Activated effector memory CD4-positive, alpha-beta T cell treated with Interleukin-2 at 50 U/mL for 16 hours (primary cell): ENCODE measurements around the gene RSPH9.
"Not testable (repeated sequence)": the region's sequence is repeated elsewhere in the genome, so short reads cannot be mapped to it uniquely, and the experiment has no call there.

ENCODE experiments used
- DNase-seq: peaks from one replicate; pipeline ENCODE4 v3.0.0-alpha.2; 2020

RSPH9 gene

GRCh38 chr6:43629505-43630300, 15.1 kb upstream of the RSPH9 start:
- DNase-seq = peak; percentile 77

- no peak for DNase-seq
These were observed 13.7 kb upstream of the RSPH9 start for GRCh38 chr6:43630980-43631619.

- DNase-seq = not testable (repeated sequence)
These were observed 11.8 kb upstream of the RSPH9 start for GRCh38 chr6:43633002-43633401.

- no peak for DNase-seq
These were observed 10.0 kb upstream of the RSPH9 start for GRCh38 chr6:43634702-43635303.

- peak; percentile 84 for DNase-seq
These were observed 9.2 kb upstream of the RSPH9 start, which contains the start of gene MAD2L1BP for GRCh38 chr6:43635387-43636307. Gene MAD2L1BP, plus strand, starts transcription at chr6:43635840. Its CDS starts 36 bp downstream, at chr6:43635876.

GRCh38 chr6:43636308-43636659, 8.6 kb upstream of the RSPH9 start:
- no peak for DNase-seq

- DNase-seq = no peak
These were observed 4.6 kb upstream of the RSPH9 start for GRCh38 chr6:43639984-43640800.

GRCh38 chr6:43645613-43645964, 753 bp downstream of the RSPH9 start:
- DNase-seq = no peak

GRCh38 chr6:43647613-43648012, 2.8 kb downstream of the RSPH9 start:
- DNase-seq = no peak

- no peak for DNase-seq
These were observed 3.4 kb downstream of the RSPH9 start for GRCh38 chr6:43648248-43648647.

GRCh38 chr6:43652822-43653221, 8.0 kb downstream of the RSPH9 start:
- DNase-seq = not testable (repeated sequence)

- DNase-seq = no peak
These were observed 12.5 kb downstream of the RSPH9 start for GRCh38 chr6:43657221-43657802.

GRCh38 chr6:43658161-43658560, 13.3 kb downstream of the RSPH9 start:
- DNase-seq = no peak

GRCh38 chr6:43662948-43663347, 18.1 kb downstream of the RSPH9 start:
- DNase-seq = not testable (repeated sequence)

GRCh38 chr6:43665376-43665775, 20.5 kb downstream of the RSPH9 start:
- DNase-seq = no peak

- DNase-seq = no peak
These were observed 21.5 kb downstream of the RSPH9 start for GRCh38 chr6:43666196-43666920.

GRCh38 chr6:43667245-43668150, 22.7 kb downstream of the RSPH9 start:
- peak; percentile 72 for DNase-seq

- DNase-seq = peak; percentile 21
These were observed 23.6 kb downstream of the RSPH9 start for GRCh38 chr6:43668151-43669028.
